HG03575 (cell line): ENCODE measurements around the gene P2RX6.

ENCODE experiments used
- ATAC-seq: cut with Tn5 transposase; IDR thresholded peaks from one replicate; pipeline ENCODE4 v1.9.1; 2021; ENCODE audit not compliant: unreplicated experiment, insufficient number of reproducible peaks, low FRiP score; ENCODE audit errors: extremely low read depth

Gene P2RX6

DNA sequence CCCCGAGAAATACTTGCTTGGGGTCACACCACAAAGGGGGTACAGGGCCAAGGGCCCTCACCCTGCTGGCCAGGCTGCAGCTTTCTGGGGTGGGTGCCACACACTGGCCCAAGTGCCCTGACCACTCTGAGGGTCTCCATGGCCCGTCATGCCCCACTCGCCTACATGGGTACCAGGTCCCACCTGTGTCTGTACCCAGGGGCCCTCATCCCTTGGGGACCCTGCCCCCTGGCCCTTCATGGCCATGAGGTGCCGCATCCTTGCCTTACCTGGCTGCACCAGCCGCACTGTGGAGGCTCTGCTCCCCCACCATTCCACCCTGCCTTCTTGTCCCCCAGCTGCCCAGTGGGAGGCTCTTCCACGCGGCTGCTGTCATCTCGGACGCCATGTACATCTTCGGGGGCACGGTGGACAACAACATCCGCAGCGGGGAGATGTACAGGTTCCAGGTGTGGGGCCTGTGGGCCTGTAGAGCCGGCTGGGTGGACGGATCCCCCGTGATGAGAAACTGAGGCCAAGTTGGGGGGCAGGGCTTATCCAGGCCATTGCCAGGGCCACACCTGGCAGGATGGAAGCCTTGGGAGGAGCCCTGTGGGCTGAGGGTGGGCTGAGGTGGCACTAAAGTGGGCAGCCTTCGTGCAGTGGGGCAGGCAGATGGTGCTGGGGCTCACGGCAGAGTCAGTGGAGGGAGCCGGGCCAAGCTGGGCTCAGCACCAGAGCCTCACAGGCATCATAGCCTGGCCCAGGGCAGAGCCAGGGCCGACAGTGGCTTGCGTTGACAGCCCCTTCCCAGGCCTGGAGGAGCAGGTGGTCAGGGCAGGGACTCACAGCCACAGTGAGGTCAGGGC is 22.3 kb upstream of the P2RX6 start:
- no peak for ATAC-seq

DNA sequence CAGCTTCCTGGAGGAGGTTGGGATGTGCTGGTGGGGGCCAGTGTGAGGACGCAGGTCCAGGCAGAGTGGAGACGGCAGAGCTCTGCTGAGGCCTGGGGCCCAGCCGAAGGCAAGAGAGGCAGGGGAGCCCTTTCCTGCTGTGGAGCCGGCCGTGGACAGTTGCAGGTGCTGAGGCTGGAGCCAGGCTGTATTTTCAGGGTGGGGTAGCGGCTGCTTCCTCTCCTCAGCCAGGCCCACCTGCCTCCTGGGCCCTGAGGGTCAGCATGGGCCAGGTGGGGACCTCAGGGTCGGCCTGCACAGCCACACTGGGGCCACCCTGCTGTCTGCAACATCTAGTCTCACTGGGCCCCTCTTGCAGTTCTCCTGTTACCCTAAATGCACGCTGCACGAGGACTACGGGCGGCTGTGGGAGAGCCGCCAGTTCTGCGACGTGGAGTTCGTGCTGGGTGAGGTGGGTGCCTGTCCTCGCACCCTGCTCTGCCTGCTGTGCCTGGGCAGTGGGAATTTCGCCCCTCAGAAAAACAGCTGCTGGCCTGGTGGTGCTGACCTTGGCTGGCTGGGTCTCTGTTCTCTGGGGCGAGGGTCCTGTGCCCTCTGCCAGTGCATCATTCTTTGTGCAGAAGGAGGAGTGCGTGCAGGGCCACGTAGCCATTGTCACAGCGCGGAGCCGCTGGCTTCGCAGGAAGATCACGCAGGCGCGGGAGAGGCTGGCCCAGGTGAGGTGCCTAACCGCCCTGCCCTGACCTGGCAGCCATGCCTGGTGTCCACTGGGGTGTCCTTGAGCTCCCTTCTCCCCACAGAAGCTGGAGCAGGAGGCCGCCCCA is 21.4 kb upstream of the P2RX6 start:
- no peak for ATAC-seq

DNA sequence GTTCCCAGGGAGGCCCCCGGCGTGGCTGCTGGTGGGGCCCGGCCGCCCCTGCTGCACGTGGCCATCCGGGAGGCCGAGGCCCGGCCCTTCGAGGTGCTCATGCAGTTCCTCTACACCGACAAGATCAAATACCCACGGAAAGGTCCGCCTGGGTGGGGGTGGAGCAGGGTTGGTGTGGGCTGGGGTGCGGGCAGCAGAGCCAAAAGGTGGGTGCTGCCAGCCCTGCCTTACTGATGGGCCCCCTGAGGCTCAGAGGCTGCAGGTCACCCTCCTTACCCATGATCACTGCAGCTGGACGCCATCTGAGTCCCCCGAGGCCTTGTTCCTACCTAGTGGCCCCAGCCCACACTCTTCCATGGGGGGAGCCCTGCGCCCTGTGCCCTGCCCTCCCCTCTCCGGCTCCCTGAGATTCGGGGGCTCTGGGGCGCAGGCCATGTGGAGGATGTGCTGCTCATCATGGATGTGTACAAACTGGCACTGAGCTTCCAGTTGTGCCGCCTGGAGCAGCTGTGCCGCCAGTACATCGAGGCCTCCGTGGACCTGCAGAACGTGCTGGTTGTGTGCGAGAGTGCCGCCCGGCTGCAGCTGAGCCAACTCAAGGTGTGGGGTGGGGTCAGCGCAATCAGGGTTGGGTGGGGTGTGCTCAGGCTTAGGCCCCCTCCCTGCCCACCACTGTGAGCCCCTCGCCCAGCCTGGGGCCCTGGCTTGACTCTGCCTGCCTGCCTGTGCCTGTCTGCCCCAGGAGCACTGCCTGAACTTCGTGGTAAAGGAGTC is 20.6 kb upstream of the P2RX6 start:
- ATAC-seq, result no peak

DNA sequence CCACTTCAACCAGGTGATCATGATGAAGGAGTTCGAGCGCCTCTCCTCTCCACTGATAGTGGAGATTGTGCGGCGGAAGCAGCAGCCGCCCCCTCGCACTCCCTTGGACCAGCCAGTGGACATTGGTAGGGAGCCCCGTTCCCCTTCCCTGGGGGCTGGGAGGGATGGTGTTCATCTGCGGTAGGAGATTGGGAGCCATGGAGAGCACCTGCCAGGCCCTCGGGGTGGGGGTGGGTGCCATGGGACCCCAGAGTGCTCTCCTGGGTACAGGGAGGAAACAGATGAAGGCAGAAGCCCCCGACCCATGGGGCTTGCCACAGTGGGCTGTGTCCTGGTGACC is 20.1 kb upstream of the P2RX6 start:
- no peak for ATAC-seq

DNA sequence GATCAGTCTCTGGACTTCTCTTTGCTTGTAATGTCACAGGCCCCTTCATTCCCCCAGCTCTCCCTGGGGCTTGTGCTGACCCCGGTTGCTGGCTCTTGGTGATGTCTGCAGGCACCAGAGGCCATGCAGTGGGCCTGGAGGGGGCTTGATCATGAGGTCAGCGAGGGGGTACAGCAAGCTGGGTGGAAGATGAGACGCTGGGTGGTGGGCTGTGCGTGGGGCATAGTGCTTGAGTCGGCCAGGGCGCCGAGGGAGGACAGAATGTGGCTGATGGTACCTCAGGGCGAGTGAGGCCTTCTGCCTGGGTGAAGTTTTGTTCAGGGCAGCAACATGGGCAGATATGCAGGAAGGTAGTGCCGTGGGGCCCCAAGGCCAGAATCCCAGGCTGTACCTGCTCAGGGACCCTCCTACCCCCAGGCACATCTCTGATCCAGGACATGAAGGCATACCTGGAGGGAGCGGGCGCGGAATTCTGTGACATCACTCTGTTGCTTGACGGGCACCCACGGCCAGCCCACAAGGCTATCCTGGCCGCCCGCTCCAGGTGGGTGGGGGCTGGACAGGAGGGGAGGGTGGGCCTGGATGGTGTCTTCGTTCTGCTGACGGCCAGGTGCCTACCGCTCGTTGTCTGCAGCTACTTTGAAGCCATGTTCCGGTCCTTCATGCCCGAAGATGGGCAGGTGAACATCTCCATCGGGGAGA is 19.5 kb upstream of the P2RX6 start:
- no peak for ATAC-seq

DNA sequence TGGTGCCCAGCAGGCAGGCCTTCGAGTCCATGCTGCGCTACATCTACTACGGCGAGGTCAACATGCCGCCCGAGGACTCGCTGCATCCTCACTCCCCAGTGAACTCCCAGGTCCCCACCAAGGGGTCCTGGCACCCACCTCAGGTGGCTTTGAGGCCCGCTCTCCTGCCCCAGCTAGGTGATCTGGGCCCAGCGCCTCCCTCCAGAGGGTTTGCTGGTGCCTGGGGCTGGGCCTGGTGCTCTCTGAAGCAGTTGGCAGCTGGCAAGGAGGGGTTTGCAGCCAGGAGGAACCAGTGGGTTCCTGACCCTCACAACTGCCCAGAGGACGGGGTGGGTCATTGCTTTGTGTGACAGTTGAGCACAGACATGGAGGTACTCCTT is 18.9 kb upstream of the P2RX6 start:
- no peak for ATAC-seq

DNA sequence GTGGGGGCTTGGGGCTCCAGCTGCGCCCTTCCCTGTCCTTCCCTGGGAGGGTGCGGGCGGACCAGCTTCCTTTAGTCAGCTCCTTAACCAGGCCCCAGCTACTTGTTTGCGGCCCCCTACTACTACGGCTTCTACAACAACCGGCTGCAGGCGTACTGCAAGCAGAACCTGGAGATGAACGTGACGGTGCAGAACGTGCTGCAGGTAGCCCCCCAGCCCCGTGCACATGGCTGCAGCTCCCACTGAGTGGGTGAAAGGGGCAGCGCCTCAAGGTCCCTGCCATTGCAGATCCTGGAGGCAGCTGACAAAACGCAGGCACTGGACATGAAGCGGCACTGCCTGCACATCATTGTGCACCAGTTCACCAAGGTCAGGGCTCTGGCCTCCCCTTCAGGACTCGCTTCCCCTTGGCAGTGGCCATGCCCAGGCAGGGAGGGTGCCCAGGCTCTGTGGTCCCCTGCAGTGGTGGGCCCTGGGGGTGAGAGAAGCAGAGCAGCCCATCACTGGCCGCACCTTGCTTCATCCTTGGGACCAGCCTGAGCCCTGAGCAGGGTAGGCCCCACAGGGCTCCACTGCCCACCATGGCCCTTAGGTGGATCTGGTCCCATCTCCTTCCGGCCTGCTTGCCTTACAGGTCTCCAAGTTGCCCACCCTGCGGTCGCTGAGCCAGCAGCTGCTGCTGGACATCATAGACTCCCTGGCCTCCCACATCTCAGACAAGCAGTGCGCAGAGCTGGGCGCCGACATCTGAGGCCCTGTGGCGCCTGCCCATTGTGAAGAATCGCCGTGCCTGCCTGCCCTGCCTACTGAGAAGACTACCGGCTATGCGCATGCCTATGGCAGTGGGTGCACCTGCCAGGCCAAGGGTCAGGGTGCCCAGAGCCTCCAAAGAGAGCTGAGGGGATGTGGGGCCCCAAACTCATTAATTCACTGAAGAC is 18.1 kb upstream of the P2RX6 start:
- no peak for ATAC-seq

DNA sequence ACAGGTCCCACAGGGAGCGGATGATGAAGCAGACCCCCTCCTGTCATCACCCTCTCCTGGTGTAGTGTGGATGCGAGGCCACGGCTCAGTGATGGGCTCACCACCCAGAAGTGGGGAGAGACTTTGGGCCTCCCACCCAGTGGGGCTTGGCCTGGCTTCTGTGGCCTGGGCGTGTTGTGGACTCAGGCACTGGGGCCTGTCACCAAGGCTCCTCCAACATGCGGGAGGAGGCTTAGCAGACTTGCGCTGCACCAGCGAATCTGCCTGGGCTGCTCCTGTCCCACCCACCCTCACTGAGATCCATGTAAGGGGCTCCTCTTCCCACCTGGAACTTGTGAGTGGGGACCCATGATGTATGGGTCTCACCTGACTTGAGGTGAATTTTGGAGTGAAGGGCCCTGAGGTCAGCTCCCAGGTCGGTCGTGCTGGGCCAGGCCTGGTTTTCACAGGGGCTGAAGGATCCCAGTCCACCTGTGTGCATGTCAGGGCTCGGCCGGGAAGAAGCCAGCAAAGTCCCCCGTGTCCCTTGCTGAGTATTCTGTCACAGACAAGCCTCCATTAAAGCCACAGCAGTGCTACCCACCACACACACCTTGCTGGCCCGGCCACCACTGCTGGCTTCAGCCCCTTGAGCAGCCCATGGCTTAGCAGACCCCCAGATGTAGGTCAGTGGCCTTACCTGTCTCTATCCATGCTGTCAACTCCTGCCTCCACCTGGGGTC is 17.3 kb upstream of the P2RX6 start:
- ATAC-seq, result no peak

DNA sequence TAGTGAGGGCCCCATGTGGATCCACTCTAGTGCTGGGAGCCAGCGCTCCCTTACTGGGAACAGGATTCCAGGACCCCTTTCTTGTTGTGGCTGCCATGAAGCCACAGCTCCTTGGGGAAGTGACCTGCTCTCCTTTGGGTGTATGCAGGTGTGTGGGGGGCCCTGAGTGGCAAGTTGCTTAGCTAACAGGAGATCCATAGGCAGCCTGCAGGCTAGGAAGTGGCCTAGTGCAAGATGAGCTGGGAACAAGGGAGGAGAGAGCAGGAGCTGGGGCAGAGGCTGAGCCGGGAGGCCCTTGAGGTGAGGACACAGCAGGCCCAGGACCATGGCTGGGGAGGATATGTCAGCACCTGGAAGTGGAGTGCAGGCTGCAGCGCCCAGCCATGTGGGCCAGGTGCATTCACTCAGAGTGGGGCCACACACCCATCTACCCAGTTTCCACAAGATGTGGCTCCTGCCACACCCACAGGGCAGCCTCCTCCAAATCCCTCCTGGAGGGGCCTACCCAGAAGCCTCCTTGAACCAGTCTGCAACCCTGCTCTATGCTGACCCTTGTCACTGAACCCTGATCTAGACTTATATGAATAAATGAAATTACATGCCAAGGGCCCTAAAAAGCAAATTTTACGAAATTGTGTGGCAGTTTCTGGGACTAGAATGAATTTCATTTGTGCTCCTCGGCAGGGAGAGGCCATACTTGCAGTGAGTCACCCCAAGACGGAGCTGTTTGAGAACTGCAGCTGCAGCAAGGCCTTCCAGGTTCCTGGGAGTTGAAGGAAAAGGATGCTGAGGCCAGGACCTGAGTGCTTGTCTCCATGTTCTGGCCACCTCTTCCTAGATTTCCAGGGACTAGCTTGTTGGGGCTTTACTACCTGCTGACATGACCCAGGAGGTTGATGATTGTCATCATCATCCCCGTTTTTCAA is 16.3 kb upstream of the P2RX6 start:
- no peak for ATAC-seq

DNA sequence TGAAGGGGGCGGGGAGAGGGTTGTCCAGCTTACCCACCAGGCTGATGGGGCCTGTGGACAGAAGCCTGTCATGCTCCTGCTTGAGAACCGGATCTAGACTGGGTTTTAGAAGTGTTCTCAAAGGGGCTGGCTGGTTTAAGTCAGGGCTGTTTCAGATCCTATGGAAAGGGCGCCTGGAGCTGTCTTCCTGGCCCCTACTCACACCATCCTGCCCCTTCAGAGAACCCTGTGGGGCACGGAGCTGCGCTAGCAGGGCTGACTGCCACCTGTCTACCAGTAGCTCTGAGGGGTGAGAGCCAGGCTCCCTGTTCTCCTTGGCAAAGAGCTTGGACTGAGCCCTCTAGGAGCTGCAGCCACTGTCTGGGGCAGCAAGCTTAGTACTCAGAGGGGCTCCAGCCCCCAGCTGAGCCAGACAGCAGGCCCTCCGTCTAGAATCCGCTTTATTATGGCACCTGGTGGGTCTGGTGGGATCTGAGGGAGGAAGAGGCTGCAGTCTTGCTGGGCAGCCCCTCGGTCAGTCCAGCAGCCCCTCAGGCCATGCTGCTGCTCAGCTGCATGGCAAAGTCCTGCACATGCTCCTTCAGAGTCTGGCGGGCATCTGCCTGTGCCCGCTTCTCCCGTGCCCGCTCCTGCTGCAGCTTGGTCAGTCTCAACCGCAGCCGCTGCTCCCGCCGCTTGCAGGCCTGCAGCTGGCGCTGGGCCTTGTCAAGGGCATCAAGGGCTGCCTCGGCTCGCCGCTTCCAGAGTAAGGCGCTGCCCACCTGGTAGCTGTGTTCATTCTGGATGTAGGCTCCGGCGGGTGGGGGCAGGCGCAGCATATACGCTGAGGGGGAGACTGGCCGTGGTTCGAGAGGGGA is 15.4 kb upstream of the P2RX6 start:
- no peak for ATAC-seq

DNA sequence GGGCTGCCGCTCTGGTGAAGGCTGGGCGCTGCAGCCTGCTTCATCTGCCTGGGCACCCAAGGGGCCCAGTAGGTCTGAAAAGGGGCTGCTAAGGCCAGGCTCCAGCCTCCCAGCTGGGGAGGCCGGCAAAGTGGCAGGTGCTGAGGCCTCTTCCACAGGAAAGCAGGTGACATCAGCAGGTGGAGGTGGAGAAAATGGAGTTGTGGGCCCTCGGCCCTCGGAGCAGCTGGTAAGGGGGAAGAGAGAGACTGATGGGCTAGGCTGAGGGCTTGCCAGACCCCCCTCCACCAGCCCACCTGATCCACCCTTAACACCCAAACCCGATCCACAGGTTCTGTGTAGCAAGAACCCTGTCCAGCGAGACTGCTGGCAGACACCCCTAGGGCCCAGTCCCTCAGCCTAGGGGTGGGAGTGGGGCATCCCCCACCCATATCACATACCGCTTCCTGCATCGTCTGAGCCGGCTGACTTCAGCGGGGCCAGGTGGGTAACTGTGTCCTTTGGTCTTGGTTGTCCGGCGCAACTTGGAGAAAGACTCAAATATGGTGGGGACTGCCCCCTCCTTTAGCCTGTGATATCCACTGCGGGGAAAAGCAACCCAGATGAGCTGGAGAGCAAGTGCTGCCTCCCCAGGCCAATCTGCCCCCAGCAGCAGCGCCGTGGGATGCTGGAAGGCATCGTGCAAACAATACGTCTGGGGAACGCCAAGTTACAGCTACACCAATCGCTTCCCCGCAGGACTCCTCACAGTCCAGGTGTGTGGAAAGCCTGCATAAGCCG is 14.6 kb upstream of the P2RX6 start:
- no peak for ATAC-seq

DNA sequence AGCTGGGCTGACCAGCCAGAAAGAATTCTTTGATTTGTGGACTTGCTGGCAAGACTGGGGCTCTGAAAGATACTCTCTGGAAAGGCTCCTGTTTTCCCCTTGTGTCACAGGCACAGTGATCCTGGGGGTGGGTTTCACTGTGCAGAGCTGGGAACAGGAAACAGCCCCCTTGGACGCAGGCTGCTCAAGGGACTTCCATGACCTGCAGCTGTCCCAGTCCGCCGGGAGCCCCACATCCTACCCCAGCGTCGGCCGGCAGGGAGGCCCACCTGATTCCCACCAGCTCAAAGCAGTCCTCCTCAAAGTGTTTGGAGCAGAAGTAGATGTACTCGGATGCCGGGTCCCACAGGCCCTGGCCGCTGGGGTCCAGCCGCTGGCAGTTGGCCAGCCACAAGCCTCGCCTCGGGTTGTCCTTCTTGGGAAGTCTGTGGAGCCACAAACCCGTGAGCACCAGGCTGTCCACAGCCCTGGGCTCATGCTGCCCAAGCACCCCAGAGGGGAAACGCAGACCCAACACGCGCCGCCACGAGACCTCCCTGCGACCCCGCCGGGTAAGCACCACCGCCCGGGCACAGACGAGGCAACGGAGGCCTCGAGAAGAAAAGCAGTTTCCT is 13.9 kb upstream of the P2RX6 start:
- no peak for ATAC-seq

DNA sequence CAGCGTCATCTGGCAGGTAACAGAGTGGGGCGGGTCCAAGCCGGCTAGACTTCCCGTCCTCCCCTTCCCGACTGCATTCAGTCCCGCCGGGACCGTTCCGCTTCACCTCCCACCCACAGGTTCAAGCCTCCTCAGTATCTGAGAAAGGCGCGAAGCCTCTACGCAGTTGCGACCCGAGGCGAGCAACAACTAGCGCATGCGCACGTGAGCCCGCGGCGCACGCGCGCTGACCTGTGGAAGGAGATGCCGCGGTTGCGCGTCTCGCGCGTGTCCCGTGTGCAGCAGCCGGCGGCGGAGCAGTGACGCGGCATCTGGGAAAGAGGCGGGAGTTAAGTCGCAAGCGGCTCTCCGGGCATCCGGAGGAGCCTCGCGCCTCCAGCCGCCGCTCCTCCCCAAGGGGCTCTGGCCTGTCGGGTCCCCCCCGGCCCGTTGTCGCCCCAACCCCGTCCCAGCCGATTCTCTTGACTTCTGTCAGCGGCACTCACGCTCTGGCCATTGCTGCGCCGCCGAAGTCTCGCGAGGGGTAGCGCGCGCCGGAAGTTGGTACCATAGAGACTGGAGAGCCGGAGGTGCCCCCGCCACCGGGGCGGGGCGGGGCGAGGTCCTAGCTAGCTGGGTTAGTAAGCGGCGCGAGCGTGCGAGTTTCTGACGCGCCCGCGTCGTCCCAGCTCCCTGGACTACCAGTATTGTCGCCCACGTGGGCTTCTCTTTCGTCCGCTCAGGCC is 13.2 kb upstream of the P2RX6 start, which contains the start of gene THAP7:
TSS of gene THAP7 (minus strand) at position 518 of the 725 bp plus-strand sequence. CDS start at position 311, 207 bp downstream.
- ATAC-seq, result peak; percentile 34

DNA sequence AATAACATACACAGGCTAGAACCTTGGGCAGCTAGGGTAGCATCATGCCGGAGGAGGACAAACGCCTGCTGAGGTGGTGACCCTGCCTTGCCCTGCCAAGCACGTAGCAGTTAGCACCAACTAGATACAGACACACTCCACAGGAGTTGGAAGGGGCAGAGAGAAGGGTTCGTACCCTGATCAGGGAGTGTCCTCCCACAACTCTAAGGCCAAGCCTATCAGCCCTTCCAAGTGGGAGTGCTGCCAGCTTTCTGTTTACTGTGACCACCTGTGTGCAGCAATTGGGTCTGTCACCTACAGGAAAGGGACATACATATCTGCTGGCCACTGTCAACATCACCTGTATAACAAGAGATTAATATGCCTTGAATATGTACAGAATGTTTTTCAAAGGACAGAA is 11.2 kb upstream of the P2RX6 start:
- ATAC-seq, result no peak
